Esophagus muscularis mucosa (tissue), 4 donors: Measurements from ENCODE around the gene CCDC88C. TPM values are rescaled to one million over a fixed set of nuclear protein-coding genes. Genes with fewer than 3 reads are reported as not detected.

Experiments used
- DNase-seq: peaks from one replicate; pipeline ENCODE4 v3.0.0-alpha.2; 2017; ENCODE audit errors: extremely low spot score
- H3K27ac ChIP-seq, 4 donors: fragments of 200-600 bp; sonication (generic); replicated peaks in 1 of 4; 1 replicate in 3 of 4; 2 replicates in 1 of 4; pipeline ENCODE4 v1.5.1; 2016 to 2019; ENCODE audit warnings: mild to moderate bottlenecking in 1 of 4
- H3K27me3 ChIP-seq, 4 donors: fragments of 200-600 bp; sonication (generic); one replicate each; pipeline versions ENCODE4 v1.5.1 to v1.6.0; 2016 to 2019
- H3K36me3 ChIP-seq, 4 donors: fragments of 200-600 bp; sonication (generic); one replicate each; pipeline ENCODE4 v1.5.1; 2016 to 2019
- H3K4me1 ChIP-seq, 4 donors: fragments of 200-600 bp; sonication (generic); one replicate each; pipeline ENCODE4 v1.5.1; 2016 to 2019
- H3K4me3 ChIP-seq, 4 donors: fragments of 200-600 bp; sonication (generic); 1 replicate in 2 of 4; 2 replicates in 2 of 4; pipeline ENCODE4 v1.5.1; 2016 to 2019; ENCODE audit warnings: mild to moderate bottlenecking in 4 of 4, moderate library complexity in 1 of 4
- H3K9me3 ChIP-seq, 4 donors: fragments of 200-600 bp; sonication (generic); 1 replicate in 3 of 4; 2 replicates in 1 of 4; pipeline ENCODE4 v1.5.1; 2016 to 2019
- CTCF ChIP-seq, 3 experiments: fragments of 200-600 bp in 2 of 3; fragments of 450-650 bp in 1 of 3; sonication (generic) in 2 of 3; IDR thresholded peaks; one replicate each; pipeline ENCODE4 v1.5.1; 2017 to 2019; ENCODE audit warnings: antibody characterized with exemption in 3 of 3, mild to moderate bottlenecking in 2 of 3, moderate library complexity in 1 of 3
- EP300 ChIP-seq: sonication (generic); formaldehyde crosslinking; IDR thresholded peaks from one replicate; pipeline ENCODE4 v1.6.1; 2017; ENCODE audit warnings: antibody characterized with exemption
- POLR2A ChIP-seq: fragments of 450-650 bp; IDR thresholded peaks from one replicate; pipeline ENCODE4 v1.6.1; 2017; ENCODE audit warnings: antibody characterized with exemption, moderate library complexity, mild to moderate bottlenecking, low read depth
- POLR2AphosphoS5 ChIP-seq, 2 donors: sonication (generic); formaldehyde crosslinking; IDR thresholded peaks; one replicate each; pipeline ENCODE4 v1.6.1; 2017; ENCODE audit warnings: antibody characterized with exemption in 2 of 2
- WGBS: methylation state at CpG from one replicate; pipeline ENCODE4 v1.1.5; 2018; 5-methylcytosine and 5-hydroxymethylcytosine counted together
- intact Hi-C: fragments of 100-400 bp; cut with DNase I; formaldehyde crosslinking; loops from one replicate; pipeline ENCODE4 v1.15.1; 2023
- total RNA-seq, 4 donors: library from RNA; depleted of rRNA; stranded (reverse); fragments of >200 nt; gene quantifications; one replicate each; pipeline versions ENCODE4 v1.1.0 to v1.2.1, GENCODE V29; 2016

The CCDC88C gene
- total RNA-seq, 4 donors from 2014 or later, result 4.2 to 6.3 (median 5.6) TPM

- H3K27me3 ChIP-seq, result no peaks in the 10 kb centered on the region
- H3K27ac ChIP-seq, result no peak overlapping the region
- no peaks in the 10 kb centered on the region for H3K9me3 ChIP-seq
- intact Hi-C loops, result no loop called here
- peaks cover 25 to 32% (median 26%) of the 10 kb centered on the region in 4 donors for H3K4me1 ChIP-seq
- TF ChIP-seq CTCF (IDR thresholded peaks at IDR 0.05) (no peak), POLR2A (no peak), EP300 (no peak), POLR2AphosphoS5 (IDR thresholded peaks at IDR 0.05) (no peak)
- H3K36me3 ChIP-seq, result peaks cover 3 to 9% (median 5%) of the 10 kb centered on the region in 4 donors
- no peak for DNase-seq
- H3K4me3 ChIP-seq, result no peak overlapping the region
- 84% methylated on average over 17 of the region's 17 CpGs for WGBS
Measured at GRCh38 chr14:91332986-91333649, 84.5 kb downstream of the CCDC88C start.

DNA sequence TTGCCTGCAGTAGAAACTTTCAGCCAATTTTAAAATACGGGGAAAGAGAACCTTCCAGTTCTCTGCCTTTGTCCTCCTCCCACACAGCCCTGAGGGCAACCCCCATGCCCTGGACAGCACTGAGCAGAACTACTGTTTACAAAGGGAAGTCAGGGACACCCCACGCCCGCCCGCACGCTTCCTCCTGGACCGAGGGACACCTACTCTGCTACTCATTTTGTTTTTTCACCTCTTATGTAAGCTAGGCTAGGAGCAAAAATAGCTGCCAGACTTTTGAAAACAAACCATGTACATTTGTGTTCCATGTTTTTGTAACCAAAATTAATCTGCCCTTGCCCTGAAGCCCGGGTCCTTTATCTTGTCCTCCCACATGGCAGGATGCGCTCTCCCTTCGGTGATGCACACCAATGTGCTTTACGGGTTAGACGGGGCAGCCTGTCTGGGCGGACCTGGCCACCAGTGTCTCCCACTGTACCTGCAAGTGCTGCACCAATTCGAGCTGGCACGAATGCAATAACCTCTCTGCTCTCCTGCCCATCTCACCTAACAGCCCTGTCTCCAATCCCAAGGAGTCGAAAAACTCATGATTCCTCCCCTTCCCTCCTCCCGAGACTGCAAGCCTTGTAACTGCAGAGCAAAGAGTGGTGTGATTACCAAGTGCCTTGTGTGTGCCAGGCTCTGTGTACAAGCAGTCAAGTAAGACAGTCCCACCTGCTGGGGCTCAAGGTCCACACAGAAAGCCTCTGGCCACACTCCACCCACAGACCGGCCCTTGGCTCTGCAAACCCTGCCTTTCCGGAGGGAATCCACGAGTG lies 85.2 kb downstream of the CCDC88C start:
- no peak for DNase-seq
- H3K27ac ChIP-seq, result no peak overlapping the region
- H3K4me3 ChIP-seq, result no peak overlapping the region
- 64% methylated on average over 19 of the region's 19 CpGs for WGBS
- peaks cover 0 to 2% (median 0%) of the 10 kb centered on the region in 4 donors for H3K36me3 ChIP-seq
- peaks cover 25 to 37% (median 29%) of the 10 kb centered on the region in 4 donors for H3K4me1 ChIP-seq
- H3K27me3 ChIP-seq, result no peaks in the 10 kb centered on the region
- intact Hi-C loops, result no loop called here
- no peaks in the 10 kb centered on the region for H3K9me3 ChIP-seq
- TF ChIP-seq POLR2A (no peak), EP300 (no peak), CTCF (IDR thresholded peaks at IDR 0.05) (no peak), POLR2AphosphoS5 (IDR thresholded peaks at IDR 0.05) (no peak)

DNA sequence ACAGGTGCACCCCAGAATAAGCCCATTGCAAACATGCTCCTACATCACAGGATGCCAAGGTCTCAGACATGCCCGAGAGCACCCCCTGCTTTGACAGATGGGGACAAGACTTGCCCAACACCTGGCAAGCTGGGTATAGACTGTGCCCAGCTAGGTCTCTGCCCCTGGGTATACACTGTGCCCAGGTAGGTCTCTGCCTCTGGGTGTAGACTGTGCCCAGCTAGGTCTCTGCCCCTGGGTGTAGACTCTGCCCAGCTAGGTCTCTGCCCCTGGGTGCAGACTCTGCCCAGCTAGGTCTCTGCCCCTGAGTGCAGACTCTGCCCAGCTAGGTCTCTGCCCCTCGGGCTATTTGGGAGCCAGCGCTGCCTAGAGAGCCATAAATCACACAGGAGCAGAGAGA lies 85.9 kb downstream of the CCDC88C start:
- intact Hi-C loops, result no loop called here
- TF ChIP-seq EP300 (no peak), POLR2AphosphoS5 (IDR thresholded peaks at IDR 0.05) (no peak), POLR2A (no peak), CTCF (IDR thresholded peaks at IDR 0.05) (no peak)
- no peak overlapping the region for H3K27ac ChIP-seq
- no peaks in the 10 kb centered on the region for H3K36me3 ChIP-seq
- H3K9me3 ChIP-seq, result no peaks in the 10 kb centered on the region
- H3K4me1 ChIP-seq, result peaks cover 25 to 43% (median 35%) of the 10 kb centered on the region in 4 donors
- DNase-seq, result no peak
- H3K4me3 ChIP-seq, result no peak overlapping the region
- no peaks in the 10 kb centered on the region for H3K27me3 ChIP-seq
- WGBS, result 54% methylated on average over 2 of the region's 3 CpGs

- 82% methylated on average over 8 of the region's 8 CpGs for WGBS
- Histone ChIP-seq H3K27ac (no peak overlapping the region), H3K4me1 (peaks cover 25 to 52% (median 39%) of the 10 kb centered on the region in 4 donors), H3K9me3 (no peaks in the 10 kb centered on the region), H3K27me3 (no peaks in the 10 kb centered on the region), H3K36me3 (no peaks in the 10 kb centered on the region), H3K4me3 (no peak overlapping the region)
- no peak for DNase-seq
- TF ChIP-seq EP300 (no peak), CTCF (IDR thresholded peaks at IDR 0.05) (no peak), POLR2A (no peak), POLR2AphosphoS5 (IDR thresholded peaks at IDR 0.05) (no peak)
- intact Hi-C loops, result no loop called here
Measured at GRCh38 chr14:91330856-91331255, 86.8 kb downstream of the CCDC88C start.
